IPS DF 4.7 (cell line): Measurements from ENCODE around the gene PCDH9.

Source experiments
- DNase-seq: peaks from one replicate; pipeline ENCODE4 v3.0.0-alpha.2; 2013; ENCODE audit warnings: low spot score; ENCODE audit errors: extremely low read depth

PCDH9 gene

GRCh38 chr13:66482836-66483235 lies 747.3 kb downstream of the PCDH9 start:
- DNase-seq = no peak

GRCh38 chr13:66477816-66478215 lies 752.3 kb downstream of the PCDH9 start:
- no peak for DNase-seq

- no peak for DNase-seq
These were observed 755.1 kb downstream of the PCDH9 start for GRCh38 chr13:66475061-66475460.

GRCh38 chr13:66469745-66470144 lies 760.4 kb downstream of the PCDH9 start:
- DNase-seq = no peak

- DNase-seq = no peak
These were observed 761.5 kb downstream of the PCDH9 start for GRCh38 chr13:66468656-66469055.

- no peak for DNase-seq
These were observed 767.9 kb downstream of the PCDH9 start for GRCh38 chr13:66462187-66462586.

GRCh38 chr13:66461021-66461420 lies 769.1 kb downstream of the PCDH9 start:
- DNase-seq = no peak

- DNase-seq = no peak
These were observed 770.5 kb downstream of the PCDH9 start for GRCh38 chr13:66459634-66460033.

GRCh38 chr13:66459143-66459542 lies 771.0 kb downstream of the PCDH9 start:
- DNase-seq = no peak

GRCh38 chr13:66446413-66446812 lies 783.7 kb downstream of the PCDH9 start:
- no peak for DNase-seq

GRCh38 chr13:66443926-66444325 lies 786.2 kb downstream of the PCDH9 start:
- DNase-seq = no peak

- no peak for DNase-seq
These were observed 789.2 kb downstream of the PCDH9 start for GRCh38 chr13:66440938-66441337.

GRCh38 chr13:66430728-66431127 lies 799.4 kb downstream of the PCDH9 start:
- DNase-seq = no peak

- DNase-seq = no peak
These were observed 799.9 kb downstream of the PCDH9 start for GRCh38 chr13:66430269-66430668.

- DNase-seq = no peak
These were observed 801.0 kb downstream of the PCDH9 start for GRCh38 chr13:66429156-66429555.

GRCh38 chr13:66427458-66427861 lies 802.7 kb downstream of the PCDH9 start:
- DNase-seq = no peak

- DNase-seq = no peak
These were observed 804.4 kb downstream of the PCDH9 start for GRCh38 chr13:66425741-66426140.

GRCh38 chr13:66424422-66424821 lies 805.7 kb downstream of the PCDH9 start:
- no peak for DNase-seq

- no peak for DNase-seq
These were observed 814.7 kb downstream of the PCDH9 start for GRCh38 chr13:66415444-66415843.

GRCh38 chr13:66414066-66414800 lies 815.9 kb downstream of the PCDH9 start:
- DNase-seq = no peak

- no peak for DNase-seq
These were observed 819.8 kb downstream of the PCDH9 start for GRCh38 chr13:66410314-66410713.

GRCh38 chr13:66409542-66409941 lies 820.6 kb downstream of the PCDH9 start:
- DNase-seq = no peak

- no peak for DNase-seq
These were observed 823.0 kb downstream of the PCDH9 start for GRCh38 chr13:66407128-66407527.
